Measurements from ENCODE around the gene NCAM2. TPM values are rescaled to one million over a fixed set of nuclear protein-coding genes. Genes with fewer than 3 reads are reported as not detected.

Gene NCAM2
- total RNA-seq, 1 experiment from 2014 or later = 4.8 TPM

DNA sequence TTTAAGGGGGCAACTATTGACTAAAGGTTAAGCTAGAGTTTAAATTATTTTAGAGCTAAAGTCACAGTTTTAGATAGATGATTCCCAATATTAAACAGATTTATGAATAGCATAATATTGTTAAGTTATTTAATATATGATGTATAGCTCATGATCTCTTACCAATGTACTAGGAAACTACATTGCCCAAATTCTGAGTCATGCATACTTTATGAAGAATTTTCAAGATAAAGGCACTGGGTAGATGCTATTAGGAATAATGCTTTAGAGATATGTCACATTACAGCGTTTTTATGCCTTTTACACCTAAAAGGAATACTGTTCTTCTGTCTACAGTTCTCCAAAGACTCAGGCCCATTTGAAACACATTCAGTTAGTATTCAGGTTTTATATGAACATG, 215.1 kb downstream of the NCAM2 start:
- no peak for DNase-seq (ENCODE audit: low spot score)

DNA sequence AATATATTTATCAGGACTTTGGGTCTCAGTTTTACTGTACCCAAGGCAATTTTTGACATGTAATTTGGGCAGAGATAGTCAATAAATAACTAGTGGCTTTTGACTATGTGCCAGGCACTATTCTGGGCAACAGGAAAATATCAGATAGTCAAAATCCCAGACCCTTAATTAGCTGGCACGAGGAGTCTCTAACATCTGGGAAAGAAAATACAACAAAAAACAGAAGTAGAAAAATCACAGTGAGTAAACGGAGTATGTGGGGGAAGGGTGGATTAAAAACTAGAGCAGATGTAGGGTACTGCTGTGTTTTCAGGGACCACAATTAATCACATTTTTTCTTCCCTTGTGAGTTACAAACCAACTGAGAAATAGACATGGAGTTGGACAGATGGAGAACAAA, 217.8 kb downstream of the NCAM2 start:
- no peak for DNase-seq (ENCODE audit: low spot score)

DNA sequence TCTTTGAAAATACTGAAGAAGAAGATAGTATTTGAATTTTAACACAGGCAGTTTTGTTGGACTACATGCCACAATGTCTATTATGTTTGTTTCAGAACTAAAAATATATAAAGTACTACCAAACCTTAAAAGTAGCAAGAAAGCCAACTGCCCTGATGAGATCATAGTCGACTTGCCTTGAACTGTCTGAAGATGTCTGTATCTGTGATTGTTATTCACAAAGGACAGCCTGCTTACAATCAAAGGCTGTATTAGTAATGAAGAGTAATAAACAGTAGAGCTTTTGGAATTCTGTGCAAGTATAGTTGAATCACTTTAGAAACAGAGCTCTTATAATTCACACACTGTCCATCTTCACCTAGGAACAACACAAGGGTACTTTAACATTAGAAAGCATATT, 228.3 kb downstream of the NCAM2 start:
- DNase-seq (ENCODE audit: low spot score) = no peak

DNA sequence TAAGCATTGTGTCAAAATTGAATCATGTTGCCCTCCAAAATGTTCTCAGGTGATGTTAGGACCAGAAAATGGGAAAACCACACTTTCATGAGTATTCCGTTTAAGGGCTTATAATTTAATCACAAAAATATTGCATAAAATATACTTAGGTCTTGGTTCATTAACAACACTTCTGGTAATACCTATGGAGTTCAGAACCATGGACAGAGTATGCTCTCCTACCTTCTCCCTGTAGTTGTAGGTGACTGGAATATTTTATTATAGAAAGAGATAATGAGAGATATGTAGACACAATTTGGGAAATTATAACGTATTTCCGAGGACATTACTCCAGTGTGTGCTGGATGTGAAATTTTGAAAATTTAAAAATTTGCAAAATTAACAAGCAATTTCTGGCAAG, 232.5 kb downstream of the NCAM2 start:
- DNase-seq (ENCODE audit: low spot score) = no peak

GRCh38 chr21:21231913-21232312, 233.7 kb downstream of the NCAM2 start:
- DNase-seq (ENCODE audit: low spot score) = no peak

DNA sequence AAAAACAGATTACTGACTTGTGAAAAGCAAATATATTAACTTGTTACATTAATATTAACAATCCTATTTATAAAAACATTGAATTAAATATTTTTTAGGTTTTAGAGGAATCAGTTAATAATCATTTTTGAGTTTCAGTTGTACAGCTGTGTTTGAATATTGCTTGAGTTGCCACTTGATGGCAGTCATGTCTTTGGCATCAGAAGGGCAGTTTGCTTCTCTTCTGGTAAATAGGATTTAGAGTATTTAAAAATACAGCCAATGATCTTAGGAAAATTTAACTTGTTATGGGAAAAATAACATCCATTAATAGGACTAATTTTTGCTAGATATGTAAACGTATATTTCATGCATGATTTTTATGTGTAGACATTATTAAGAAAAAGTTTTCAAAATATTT, 234.1 kb downstream of the NCAM2 start:
- peak; percentile 13 for DNase-seq (ENCODE audit: low spot score)

DNA sequence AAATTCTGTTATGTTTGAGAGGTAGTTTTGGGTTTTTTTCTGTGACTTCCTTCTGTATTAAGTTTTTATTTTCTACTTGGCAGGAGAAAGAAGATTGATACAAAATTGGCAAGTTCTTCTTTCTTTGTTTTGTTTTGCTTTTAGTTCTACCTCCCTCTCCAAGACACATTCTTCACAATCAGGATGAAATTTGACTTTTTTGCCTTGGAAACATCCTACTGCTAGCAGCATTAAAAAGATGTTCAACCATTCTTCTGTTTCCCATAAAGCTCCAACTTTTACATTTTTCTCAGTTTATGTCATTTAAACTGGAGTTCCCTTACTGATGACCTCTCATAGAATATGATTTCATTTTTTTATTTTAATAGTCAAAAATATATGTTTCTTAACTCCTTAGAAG, 234.8 kb downstream of the NCAM2 start:
- DNase-seq (ENCODE audit: low spot score) = no peak

DNA sequence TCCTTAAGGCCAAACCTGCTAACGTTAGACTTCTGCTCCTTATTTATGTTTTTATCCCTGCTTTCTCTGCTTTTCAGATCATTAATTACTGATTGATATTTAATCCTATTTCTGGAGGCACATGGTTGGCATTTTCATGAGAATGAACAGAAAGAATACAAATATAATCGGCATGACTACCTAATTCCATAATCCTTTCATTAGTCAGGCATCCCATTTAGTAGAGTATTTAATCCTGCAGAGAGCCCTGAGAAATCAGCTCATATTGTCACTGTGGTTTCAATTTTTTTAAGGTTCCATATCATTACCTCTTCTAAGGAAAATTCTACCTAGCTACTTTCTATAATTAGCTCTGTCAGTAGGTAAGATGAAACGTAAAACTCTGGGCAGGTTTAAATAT, 238.8 kb downstream of the NCAM2 start:
- no peak for DNase-seq (ENCODE audit: low spot score)

- no peak for DNase-seq (ENCODE audit: low spot score)
Measured at GRCh38 chr21:21238629-21239400, 240.6 kb downstream of the NCAM2 start.

DNA sequence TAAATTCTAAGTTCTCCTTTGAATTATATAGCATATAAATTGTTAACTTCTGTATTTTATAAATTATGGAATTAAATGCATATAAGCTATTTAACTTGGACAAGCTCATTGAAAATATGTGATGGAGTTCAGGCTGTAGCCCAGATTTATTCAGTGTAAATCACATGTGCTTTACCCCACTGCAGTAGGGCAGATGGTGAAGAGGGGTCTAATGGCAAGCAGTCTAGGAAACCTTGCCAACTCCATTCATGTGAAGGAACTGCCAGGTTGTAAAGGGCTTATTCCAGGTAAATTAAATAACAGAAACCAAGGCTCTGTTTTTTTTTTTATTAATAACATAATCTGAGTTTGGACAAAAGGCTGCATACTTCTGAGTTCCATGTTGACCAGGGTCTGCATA, 243.2 kb downstream of the NCAM2 start:
- DNase-seq (ENCODE audit: low spot score) = no peak

- no peak for DNase-seq (ENCODE audit: low spot score)
Measured at GRCh38 chr21:21246007-21246406, 247.8 kb downstream of the NCAM2 start.

DNA sequence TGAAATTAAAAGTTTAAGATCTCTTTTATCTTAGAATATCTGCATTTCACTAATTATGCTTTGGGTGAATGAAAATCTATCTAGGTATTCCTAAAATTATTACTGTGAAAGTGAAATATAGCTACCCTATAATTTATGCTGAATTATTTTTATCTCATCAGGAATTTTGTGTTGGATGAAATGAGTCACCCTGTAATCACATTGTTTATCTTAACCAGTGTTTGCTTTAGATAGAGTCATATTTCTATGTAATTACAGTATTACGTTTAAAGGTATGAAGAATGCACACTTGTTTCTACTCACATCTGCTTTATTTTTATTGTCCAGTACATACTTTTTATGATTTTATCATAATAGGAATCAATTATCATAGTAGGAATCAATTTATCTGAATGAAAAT, 249.2 kb downstream of the NCAM2 start:
- DNase-seq (ENCODE audit: low spot score) = peak; percentile 29

- DNase-seq (ENCODE audit: low spot score) = no peak
Measured at GRCh38 chr21:21262048-21262447, 263.8 kb downstream of the NCAM2 start.

- DNase-seq (ENCODE audit: low spot score) = no peak
Measured at GRCh38 chr21:21268061-21268471, 269.9 kb downstream of the NCAM2 start.

- no peak for DNase-seq (ENCODE audit: low spot score)
Measured at GRCh38 chr21:21268885-21269284, 270.7 kb downstream of the NCAM2 start.

GRCh38 chr21:21279193-21279901, 281.1 kb downstream of the NCAM2 start:
- no peak for DNase-seq (ENCODE audit: low spot score)

DNA sequence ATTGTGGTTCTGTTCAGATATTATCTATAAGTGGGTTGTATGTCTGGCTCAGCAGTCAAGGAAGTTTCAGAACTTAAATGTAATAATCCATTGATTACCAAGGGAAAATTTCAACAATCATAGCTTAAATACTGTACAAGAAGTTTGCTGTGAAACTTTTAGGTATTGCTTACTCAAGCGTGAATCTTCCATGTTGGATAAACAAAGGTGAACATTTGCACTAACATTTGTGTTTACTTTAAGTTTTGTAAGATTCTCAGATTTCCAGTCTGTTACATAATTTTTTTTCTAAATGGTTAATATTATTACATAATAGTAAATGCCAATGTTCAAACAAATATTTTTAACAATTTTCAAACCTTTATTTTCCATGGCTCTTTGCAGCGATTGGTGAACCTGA, 285.6 kb downstream of the NCAM2 start:
- DNase-seq (ENCODE audit: low spot score) = no peak

- no peak for DNase-seq (ENCODE audit: low spot score)
Measured at GRCh38 chr21:21286170-21286798, 288.1 kb downstream of the NCAM2 start.

GRCh38 chr21:21290751-21291150, 292.5 kb downstream of the NCAM2 start:
- DNase-seq (ENCODE audit: low spot score) = no peak

- no peak for DNase-seq (ENCODE audit: low spot score)
Measured at GRCh38 chr21:21291883-21292569, 293.8 kb downstream of the NCAM2 start.

DNA sequence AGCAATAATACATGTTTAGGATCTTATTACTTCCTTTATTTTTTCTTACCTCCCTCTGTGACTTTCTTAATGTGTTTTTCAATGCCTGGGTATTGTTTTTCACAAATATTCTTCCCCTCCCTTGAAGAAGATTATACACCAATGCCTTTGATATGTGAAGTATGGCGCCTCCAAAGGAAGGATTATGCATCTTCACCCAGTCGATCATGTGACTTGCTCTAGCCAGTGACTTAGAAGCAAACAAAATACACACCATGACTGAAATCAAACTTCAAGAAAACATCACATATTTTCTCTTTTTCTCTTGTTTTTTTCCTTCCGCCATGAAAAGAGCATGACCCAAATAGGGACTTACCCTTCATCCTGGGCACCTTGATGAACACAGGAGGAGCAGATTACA, 297.1 kb downstream of the NCAM2 start:
- DNase-seq (ENCODE audit: low spot score) = no peak

DNA sequence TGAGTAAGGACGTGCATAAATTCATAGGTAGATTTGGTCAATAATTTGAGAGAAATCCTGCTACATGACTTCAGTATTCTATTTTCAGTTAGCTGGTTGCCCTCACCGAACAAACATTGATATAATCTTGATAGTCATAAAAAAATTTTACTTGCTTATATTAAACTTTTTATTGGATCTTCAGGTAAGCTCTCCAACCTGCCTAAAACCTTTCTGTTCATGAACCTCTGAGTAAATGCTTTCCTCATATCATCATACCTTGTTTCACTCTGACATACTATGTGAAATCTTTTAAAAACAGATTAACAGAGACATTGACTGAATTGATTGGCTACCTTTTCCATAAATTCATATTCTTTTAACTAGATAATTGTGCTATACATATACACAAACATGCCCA, 299.0 kb downstream of the NCAM2 start:
- DNase-seq (ENCODE audit: low spot score) = no peak
